HG02610 (cell line): Measurements from ENCODE around the gene IZUMO2.
"Not testable (repeated sequence)": the region's sequence is repeated elsewhere in the genome, so short reads cannot be mapped to it uniquely, and the experiment has no call there.

Experiments
- ATAC-seq: cut with Tn5 transposase; IDR thresholded peaks from one replicate; pipeline ENCODE4 v1.9.1; 2021; ENCODE audit warnings: mild to moderate bottlenecking, moderate library complexity; ENCODE audit not compliant: unreplicated experiment

Gene IZUMO2

GRCh38 chr19:50136603-50137365 is 26.3 kb downstream of the IZUMO2 start:
- ATAC-seq, result not testable (repeated sequence)

GRCh38 chr19:50135856-50136602 is 27.1 kb downstream of the IZUMO2 start:
- ATAC-seq, result not testable (repeated sequence)

GRCh38 chr19:50134777-50135719 is 28.0 kb downstream of the IZUMO2 start:
- ATAC-seq, result not testable (repeated sequence)

- ATAC-seq, result not testable (repeated sequence)
Measured at GRCh38 chr19:50133518-50134492, 29.3 kb downstream of the IZUMO2 start.

- not testable (repeated sequence) for ATAC-seq
Measured at GRCh38 chr19:50104012-50104411, 59.1 kb downstream of the IZUMO2 start.

- ATAC-seq, result not testable (repeated sequence)
Measured at GRCh38 chr19:50103405-50103804, 59.7 kb downstream of the IZUMO2 start.
